Smooth muscle cell (in vitro differentiated cells): Measurements from ENCODE around the gene ZFP36L1. TPM values are rescaled to one million over a fixed set of nuclear protein-coding genes. Genes with fewer than 3 reads are reported as not detected.

Experiments
- DNase-seq: peaks from one replicate; lab custom pipeline; 2025; ENCODE audit not compliant: unreplicated experiment; lab: John Stamatoyannopoulos, UW
- H2AFZ ChIP-seq: fragments of 200-600 bp; sonication (generic); 2 replicates; pipeline ENCODE4 v1.6.0; 2016; ENCODE audit warnings: antibody characterized with exemption, low read depth, mild to moderate bottlenecking
- H3F3A ChIP-seq: fragments of 200-600 bp; sonication (generic); 2 replicates; pipeline ENCODE4 v1.6.0; 2017; ENCODE audit warnings: antibody characterized with exemption, low read depth
- H3K27ac ChIP-seq: fragments of 200-600 bp; sonication (generic); 2 replicates; pipeline ENCODE4 v1.5.1; 2016; ENCODE audit warnings: low read depth, mild to moderate bottlenecking
- H3K27me3 ChIP-seq: fragments of 200-600 bp; sonication (generic); 2 replicates; pipeline ENCODE4 v1.6.1; 2016; ENCODE audit warnings: low read depth, mild to moderate bottlenecking
- H3K36me3 ChIP-seq: fragments of 200-600 bp; sonication (generic); 2 replicates; pipeline ENCODE4 v1.5.1; 2016; ENCODE audit warnings: low read depth
- H3K4me1 ChIP-seq: fragments of 200-600 bp; sonication (generic); 2 replicates; pipeline ENCODE4 v1.5.1; 2016; ENCODE audit warnings: low read depth
- H3K4me2 ChIP-seq: fragments of 200-600 bp; sonication (generic); 2 replicates; pipeline ENCODE4 v1.6.0; 2016; ENCODE audit warnings: mild to moderate bottlenecking
- H3K4me3 ChIP-seq: fragments of 200-600 bp; sonication (generic); 2 replicates; pipeline ENCODE4 v1.5.1; 2016; ENCODE audit warnings: mild to moderate bottlenecking
- H3K79me2 ChIP-seq: fragments of 200-600 bp; sonication (generic); 2 replicates; pipeline ENCODE4 v1.6.0; 2016; ENCODE audit warnings: low read depth, mild to moderate bottlenecking
- H3K9ac ChIP-seq: fragments of 200-600 bp; sonication (generic); 2 replicates; pipeline ENCODE4 v1.6.0; 2016; ENCODE audit warnings: low read depth
- H3K9me3 ChIP-seq: fragments of 200-600 bp; sonication (generic); replicated peaks from 2 replicates; pipeline ENCODE4 v1.5.1; 2016; ENCODE audit warnings: low read depth
- H4K20me1 ChIP-seq: fragments of 200-600 bp; sonication (generic); 2 replicates; pipeline ENCODE4 v1.6.0; 2016; ENCODE audit warnings: low read depth
- CTCF ChIP-seq: fragments of 200-600 bp; sonication (generic); IDR thresholded peaks from 2 replicates; pipeline ENCODE4 v1.5.1; 2017; ENCODE audit warnings: borderline replicate concordance, mild to moderate bottlenecking, antibody characterized with exemption; ENCODE audit not compliant: insufficient read depth, poor library complexity, severe bottlenecking
- WGBS: methylation state at CpG from one replicate; pipeline ENCODE4 v1.1.7; 2016; ENCODE audit warnings: low lambda C conversion rate; 5-methylcytosine and 5-hydroxymethylcytosine counted together
- polyA plus RNA-seq: library from polyadenylated mRNA; unstranded; fragments of >200 nt; fragmentation: Nextera tagmentation; extraction: Ambion mirVana; gene quantifications from 2 replicates; pipeline ENCODE4 v1.2.1, GENCODE V29; 2016
- total RNA-seq: library from RNA; depleted of rRNA; stranded (reverse); fragments of >200 nt; gene quantifications from 2 replicates; pipeline ENCODE4 v1.2.3, GENCODE V29; 2014

Gene ZFP36L1
- total and polyA plus RNA-seq, 2 experiments from 2014 or later, result 166 to 418 TPM

- no peaks in the 10 kb centered on the region for H3K9me3 ChIP-seq
- H3K36me3 ChIP-seq, result no peaks in the 10 kb centered on the region
- no peak overlapping the region for H3K9ac ChIP-seq
- peaks cover 5% of the 10 kb centered on the region for H3F3A ChIP-seq
- no peak for TF ChIP-seq CTCF
- H2AFZ ChIP-seq, result no peak overlapping the region
- no peaks in the 10 kb centered on the region for H3K27me3 ChIP-seq
- H4K20me1 ChIP-seq, result no peaks in the 10 kb centered on the region
- H3K27ac ChIP-seq, result peak overlapping the region; percentile 41
- 97% methylated on average over 4 of the region's 4 CpGs for WGBS
- no peak overlapping the region for H3K4me3 ChIP-seq
- H3K4me2 ChIP-seq, result no peak overlapping the region
- no peak for DNase-seq
- H3K4me1 ChIP-seq, result peaks cover 19% of the 10 kb centered on the region
- peaks cover 19% of the 10 kb centered on the region for H3K79me2 ChIP-seq
Observed at GRCh38 chr14:68809524-68809923, 16.7 kb upstream of the ZFP36L1 start.

- H3K27me3 ChIP-seq, result no peaks in the 10 kb centered on the region
- H3K79me2 ChIP-seq, result peaks cover 13% of the 10 kb centered on the region
- H3K9ac ChIP-seq, result no peak overlapping the region
- 56% methylated on average over 7 of the region's 7 CpGs for WGBS
- no peak overlapping the region for H3K4me3 ChIP-seq
- TF ChIP-seq CTCF, result no peak
- no peaks in the 10 kb centered on the region for H3K9me3 ChIP-seq
- H3K36me3 ChIP-seq, result no peaks in the 10 kb centered on the region
- H3K27ac ChIP-seq, result peak overlapping the region; percentile 41
- no peak overlapping the region for H3K4me2 ChIP-seq
- no peak for DNase-seq
- no peak overlapping the region for H2AFZ ChIP-seq
- no peaks in the 10 kb centered on the region for H4K20me1 ChIP-seq
- peaks cover 13% of the 10 kb centered on the region for H3K4me1 ChIP-seq
- H3F3A ChIP-seq, result no peaks in the 10 kb centered on the region
Observed at GRCh38 chr14:68808696-68809480, 16.0 kb upstream of the ZFP36L1 start.

- no peaks in the 10 kb centered on the region for H3K36me3 ChIP-seq
- peaks cover 4% of the 10 kb centered on the region for H3K79me2 ChIP-seq
- no peak for TF ChIP-seq CTCF
- H3K4me3 ChIP-seq, result no peak overlapping the region
- H3K27me3 ChIP-seq, result no peaks in the 10 kb centered on the region
- H3K27ac ChIP-seq, result peak overlapping the region; percentile 70
- no peak overlapping the region for H3K9ac ChIP-seq
- DNase-seq, result no peak
- H4K20me1 ChIP-seq, result no peaks in the 10 kb centered on the region
- H2AFZ ChIP-seq, result no peak overlapping the region
- WGBS, result 83% methylated on average over 7 of the region's 7 CpGs
- H3K4me2 ChIP-seq, result no peak overlapping the region
- peaks cover 10% of the 10 kb centered on the region for H3K4me1 ChIP-seq
- H3F3A ChIP-seq, result no peaks in the 10 kb centered on the region
- H3K9me3 ChIP-seq, result no peaks in the 10 kb centered on the region
Observed at GRCh38 chr14:68807987-68808386, 15.1 kb upstream of the ZFP36L1 start.

GRCh38 chr14:68807148-68807600, 14.3 kb upstream of the ZFP36L1 start:
- H3K9ac ChIP-seq, result no peak overlapping the region
- H3F3A ChIP-seq, result no peaks in the 10 kb centered on the region
- peak overlapping the region; percentile 70 for H3K27ac ChIP-seq

More at GRCh38 chr14:68807148-68807600, 14.3 kb upstream of the ZFP36L1 start:
- Histone ChIP-seq H2AFZ (no peak overlapping the region), H3K9me3 (no peaks in the 10 kb centered on the region), H3K4me1 (peaks cover 10% of the 10 kb centered on the region), H3K27me3 (no peaks in the 10 kb centered on the region), H3K79me2 (no peaks in the 10 kb centered on the region), H4K20me1 (no peaks in the 10 kb centered on the region), H3K36me3 (no peaks in the 10 kb centered on the region), H3K4me2 (peak overlapping the region; percentile 31), H3K4me3 (no peak overlapping the region)
- no peak for DNase-seq
- no peak for TF ChIP-seq CTCF
- WGBS, result 18% methylated on average over 10 of the region's 10 CpGs
